Stimulated activated CD4-positive, alpha-beta T cell treated with anti-CD3 and anti-CD28 coated beads, TNF-alpha, amount 100 ng/mL, for 48 hours (primary cell): ENCODE results near the gene ANAPC4.

Source experiments
- DNase-seq, 3 donors: peaks; one replicate each; pipeline ENCODE4 v3.0.0-alpha.2; 2020; ENCODE audit warnings: low read depth in 3 of 3

The ANAPC4 gene

DNA sequence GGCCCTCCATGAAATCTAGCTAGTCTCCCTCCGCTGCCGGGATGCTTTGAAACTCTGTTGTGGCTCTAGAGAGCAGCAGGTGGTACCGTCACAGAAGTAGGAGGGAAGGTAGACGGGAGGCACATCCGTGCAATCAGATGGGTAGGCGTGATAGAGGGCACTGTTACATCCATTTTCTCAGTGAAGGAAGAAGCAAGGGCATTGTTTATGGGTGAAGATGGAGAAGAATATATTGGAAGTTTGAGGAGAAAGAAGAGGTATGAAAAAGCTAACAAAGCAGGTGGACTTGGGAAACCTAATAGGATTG lies 1.3 kb downstream of the ANAPC4 start:
- DNase-seq: no peak

DNA sequence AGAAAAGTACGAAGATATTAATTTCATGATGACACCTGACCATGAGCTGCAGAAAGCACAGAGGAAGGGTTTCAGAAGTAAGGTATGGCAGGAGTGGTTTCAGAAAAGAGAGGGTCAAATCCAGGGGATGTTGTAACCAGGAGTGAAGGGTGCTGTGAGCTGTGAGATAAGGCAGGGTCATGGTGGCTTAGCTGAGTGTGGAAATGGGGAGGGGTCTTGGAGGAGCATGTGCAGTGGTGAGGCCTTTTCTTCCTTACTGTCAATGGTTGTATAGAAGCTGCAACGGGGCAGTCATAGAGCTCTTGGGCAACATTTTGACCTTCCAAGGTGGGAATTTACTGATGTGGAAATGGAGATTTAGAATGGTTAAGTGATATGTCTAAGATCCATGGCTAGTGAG lies 2.5 kb downstream of the ANAPC4 start:
- DNase-seq: no peak

GRCh38 chr4:25383647-25384046 lies 6.6 kb downstream of the ANAPC4 start:
- no peak for DNase-seq

DNA sequence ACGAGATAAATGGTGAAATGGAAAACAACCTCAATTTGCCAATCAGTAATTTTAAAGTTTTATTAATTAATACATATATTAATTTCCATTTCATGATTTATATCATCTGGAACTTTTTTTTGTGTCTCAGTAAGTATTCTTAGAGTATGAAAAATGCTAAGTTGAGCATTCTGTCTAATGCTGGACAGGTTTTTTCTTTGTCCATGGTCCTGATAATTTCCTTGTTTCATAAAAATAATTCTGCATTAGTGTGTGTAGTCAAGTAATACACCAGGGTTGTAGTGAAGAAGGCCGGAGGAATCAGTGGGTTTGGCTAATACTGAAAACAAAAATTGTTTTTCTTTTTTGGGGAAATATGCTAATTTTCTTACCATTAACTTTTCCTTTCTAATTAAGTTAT lies 9.9 kb downstream of the ANAPC4 start:
- DNase-seq: no peak

DNA sequence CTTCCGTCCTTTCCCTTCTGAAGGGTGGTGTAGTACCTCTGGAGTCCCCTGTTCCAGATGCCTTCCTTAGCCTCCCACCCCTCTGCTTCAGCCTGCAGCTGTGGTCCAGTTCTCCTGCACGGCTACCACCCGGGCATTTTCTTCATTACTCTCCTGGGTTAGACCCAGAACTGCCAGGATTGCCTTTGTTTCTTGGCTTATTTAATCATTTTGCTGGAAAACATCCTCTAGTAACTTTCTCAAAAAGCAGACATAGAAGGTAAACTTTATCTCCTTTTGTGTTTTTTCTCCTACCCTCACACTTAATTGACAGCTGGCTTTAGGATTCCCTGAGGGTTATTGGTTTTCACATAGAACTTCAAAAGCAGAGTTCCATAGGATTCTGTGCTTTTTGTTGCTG lies 20.2 kb downstream of the ANAPC4 start:
- no peak for DNase-seq

DNA sequence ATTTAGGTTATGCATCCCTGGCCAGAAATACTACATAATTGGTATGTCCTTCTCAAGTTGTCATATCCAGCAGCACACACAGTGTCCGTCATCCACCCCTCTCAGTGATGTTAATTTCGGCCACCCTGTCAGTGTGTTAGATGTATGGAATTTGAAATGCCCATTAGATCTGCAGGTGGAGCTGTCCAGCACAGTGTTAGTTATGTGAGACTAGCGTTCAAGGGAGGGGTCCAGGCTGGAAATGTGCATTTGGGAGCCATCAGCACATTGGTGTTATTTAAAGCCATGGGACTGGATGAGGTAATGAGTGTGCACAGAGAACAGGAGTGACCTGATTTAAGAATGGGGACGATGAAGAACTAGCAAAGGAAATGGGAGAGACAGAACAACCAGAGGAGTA lies 22.4 kb downstream of the ANAPC4 start:
- DNase-seq: no peak

- DNase-seq: no peak
Measured at GRCh38 chr4:25401066-25401465, 24.0 kb downstream of the ANAPC4 start.

DNA sequence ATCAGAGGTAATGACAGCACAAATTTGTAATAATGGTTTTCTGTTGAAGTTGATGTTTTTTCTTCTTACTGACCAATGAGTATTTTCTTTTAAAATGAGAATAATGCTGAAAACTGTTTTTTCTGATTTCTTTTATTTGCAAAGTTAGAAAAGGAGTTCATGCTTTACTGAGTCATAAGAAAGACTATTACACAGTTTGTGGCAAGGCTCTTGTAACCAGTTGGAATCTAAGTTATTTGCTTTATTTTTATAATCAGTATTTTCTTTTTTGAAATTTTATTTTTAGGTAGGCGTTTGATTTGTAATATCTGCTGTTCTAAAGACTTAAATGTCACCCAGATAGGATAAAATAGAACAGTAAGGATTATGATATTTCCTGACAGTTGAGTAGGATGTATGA lies 25.5 kb downstream of the ANAPC4 start:
- DNase-seq: no peak

DNA sequence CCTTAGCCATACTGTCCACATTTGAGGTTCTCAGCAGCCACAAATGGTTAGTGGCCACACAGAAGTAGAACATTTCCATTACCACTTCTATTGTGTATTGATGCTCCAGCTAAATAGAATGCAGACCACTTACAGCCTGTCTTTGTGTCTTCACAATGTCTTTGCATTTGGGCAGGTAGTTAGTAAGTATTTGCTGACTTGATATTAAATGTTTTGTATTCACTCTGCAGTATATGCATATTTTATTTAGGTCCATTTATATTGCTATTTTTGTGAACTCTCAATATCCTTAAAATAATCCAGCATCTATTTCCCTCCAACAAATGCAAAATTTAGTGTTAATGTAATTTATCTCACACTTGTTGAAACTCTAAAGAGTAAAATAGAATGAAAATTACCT lies 26.6 kb downstream of the ANAPC4 start:
- no peak for DNase-seq

- no peak for DNase-seq
Measured at GRCh38 chr4:25405453-25405852, 28.4 kb downstream of the ANAPC4 start.

DNA sequence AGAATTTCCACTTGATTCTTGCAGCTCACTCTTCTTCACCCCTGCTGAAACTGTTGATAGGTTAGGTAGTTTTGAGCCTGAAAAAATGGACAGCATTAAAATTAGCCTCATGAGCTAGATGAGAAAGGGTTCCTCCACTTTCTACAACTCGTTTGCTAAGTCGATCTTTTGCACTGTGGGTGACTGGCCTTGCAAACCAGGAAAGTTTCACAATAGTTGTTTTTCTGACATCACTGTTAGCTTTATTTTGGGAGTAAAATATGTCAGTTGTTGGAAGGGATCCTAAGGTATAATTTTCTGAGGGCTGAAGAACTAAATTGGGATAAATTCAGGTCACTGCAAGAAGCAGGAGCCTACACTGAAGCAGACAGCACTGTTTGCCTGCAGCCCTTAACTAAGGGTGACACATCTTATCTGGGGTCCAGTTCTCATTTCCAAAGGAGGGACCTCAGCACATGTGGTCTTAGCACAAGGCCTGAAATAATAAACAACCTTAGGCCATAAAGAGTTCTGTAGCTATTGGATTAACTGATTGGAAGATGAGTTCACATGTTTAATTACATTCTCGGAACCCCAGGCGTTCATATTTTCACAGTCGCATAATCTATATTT lies 29.1 kb downstream of the ANAPC4 start:
- no peak for DNase-seq

- DNase-seq: no peak
Measured at GRCh38 chr4:25410820-25411529, 33.9 kb downstream of the ANAPC4 start.

DNA sequence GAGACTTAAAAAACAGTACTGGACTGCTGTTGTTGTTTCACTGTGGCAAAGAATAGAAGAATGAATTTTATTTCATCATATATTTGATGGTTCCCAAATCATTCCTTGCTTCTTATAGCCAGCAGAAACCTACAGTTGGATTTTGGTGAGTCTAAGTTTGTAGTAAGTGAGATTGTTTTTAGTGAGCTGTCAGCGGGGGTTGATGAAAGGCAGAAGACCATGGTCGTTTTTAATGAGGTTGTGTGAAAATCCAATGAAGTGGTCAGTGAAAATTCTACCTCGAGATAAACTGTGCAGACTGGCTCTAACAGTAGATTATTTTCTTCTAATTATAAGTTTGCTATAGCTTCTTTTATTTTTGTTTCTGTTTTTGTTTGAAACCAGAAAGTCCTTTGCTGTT lies 36.2 kb downstream of the ANAPC4 start:
- no peak for DNase-seq

DNA sequence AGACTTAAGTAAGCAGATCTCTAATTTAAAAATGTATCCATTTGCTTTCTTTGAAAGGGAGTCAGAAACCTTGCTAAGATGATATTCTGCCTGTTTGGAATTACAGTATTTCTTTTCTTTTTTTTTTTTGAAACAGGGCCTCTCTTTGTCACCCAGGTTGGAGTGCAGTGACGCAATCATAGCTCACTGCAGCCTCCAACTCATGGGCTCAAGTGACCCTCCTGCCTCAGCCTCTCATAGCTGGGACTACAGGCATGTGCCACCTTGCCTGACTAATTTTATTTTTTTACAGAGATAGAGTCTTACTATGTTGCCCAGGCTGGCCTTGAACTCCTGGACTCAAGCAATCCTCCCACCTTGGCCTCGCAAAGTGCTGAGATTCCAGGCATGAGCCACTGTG lies 40.0 kb downstream of the ANAPC4 start:
- no peak for DNase-seq

DNA sequence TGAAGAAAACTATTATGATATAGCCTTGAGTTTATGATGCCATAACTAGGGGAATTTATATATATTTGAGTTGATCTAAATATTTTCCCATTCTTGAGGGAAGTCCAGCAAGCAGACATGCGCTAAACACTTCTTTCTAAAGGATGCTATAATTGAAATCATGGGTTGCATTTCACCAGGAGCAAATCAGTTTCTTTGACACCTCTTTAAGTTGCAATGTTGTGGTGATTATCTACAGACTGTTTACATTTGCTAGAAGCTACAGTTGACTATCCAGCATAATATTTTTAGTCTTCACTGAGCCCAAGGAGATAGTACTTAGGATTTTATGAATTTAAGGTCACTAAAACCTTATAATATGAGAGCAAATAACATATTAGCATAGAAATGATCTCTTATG lies 43.9 kb downstream of the ANAPC4 start:
- no peak for DNase-seq

DNA sequence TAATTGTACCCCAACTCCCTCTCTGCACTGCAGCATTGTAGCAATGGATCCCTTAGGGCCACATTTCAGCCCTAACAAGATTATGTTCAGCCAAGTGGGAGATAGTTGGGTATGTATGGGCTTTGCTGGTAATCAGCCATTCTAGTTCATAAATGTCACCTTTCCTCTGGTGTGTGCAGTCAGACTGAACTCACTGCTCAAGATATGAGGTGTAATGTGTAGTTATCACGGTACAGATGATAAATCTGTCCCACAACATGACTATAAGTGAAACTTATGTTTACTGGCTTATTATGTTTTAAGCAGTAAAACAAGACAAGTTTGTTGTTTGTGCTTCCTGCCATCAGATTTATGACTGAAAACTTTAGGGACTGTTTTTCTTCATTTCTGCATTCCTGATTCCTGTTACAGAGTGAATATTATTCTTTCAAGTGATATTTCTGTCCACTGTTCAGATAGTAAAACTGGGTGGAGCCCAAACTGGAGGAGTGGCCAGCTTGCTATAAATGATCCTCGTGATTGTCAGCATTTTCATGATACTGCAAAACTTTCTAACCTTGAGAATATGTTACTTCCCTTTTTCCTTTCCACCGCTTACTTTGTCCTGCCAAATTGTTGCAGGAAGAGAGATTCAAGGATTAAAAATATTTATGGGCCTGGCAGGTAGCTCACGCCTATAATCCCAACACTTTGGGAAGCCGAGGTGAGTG lies 44.9 kb downstream of the ANAPC4 start:
- no peak for DNase-seq

GRCh38 chr4:25423548-25423947 lies 46.5 kb downstream of the ANAPC4 start:
- no peak for DNase-seq

DNA sequence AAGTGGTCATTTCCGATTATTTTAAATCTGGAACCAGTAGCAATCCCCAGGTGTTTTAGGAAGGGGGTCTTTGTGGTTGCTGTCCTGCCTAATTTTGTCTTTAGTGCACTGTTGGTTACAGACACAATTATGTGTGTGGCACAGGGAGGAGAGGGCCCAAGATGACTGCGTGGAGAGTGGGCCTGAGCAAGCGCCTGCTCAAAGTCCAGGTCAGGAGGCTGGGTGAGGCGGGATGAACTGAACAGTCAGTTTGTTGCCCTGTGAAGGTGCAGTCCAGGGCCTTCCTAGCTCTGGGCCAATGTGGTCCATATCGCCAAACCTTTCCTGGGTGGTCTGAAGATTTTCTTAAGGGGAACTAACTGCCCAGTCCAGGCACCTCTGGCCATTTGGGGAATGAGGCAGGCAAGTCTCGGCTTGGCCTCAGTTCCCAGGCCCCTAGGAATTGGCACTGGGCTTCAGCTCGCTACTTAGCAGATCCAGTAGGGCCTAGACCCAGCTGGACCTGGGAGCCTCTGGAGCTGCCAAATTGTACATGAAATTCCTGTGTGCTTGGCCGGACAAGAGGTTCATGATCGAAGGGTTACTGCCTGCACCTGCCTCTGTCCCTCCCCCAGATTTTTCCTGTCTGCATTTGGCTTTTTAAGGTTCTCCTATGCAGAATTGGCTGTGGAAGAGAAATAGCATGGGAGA lies 47.6 kb downstream of the ANAPC4 start:
- no peak for DNase-seq

GRCh38 chr4:25425361-25425760 lies 48.3 kb downstream of the ANAPC4 start:
- no peak for DNase-seq

GRCh38 chr4:25427871-25428270 lies 50.8 kb downstream of the ANAPC4 start:
- DNase-seq: no peak

DNA sequence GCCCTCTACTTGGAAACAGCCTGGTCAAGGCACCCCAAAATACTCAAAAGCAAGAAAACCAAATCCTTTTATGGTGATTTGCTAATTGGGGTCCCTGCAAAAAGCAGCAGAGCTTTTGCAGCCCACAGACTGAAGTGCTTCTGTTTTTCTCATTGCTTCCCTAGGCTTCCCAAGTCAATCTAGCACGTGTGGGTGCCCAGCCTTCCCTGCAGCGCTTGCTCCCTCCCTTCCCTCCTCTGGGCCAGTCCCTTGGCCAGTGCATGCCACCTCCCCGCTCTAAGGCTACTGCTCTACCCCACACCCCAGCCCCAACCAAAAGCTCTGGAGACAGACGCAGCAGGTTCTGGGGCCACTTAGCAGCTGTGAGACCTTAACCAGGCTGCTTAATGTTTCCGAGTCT lies 53.6 kb downstream of the ANAPC4 start:
- DNase-seq: no peak

- DNase-seq: no peak
Measured at GRCh38 chr4:25433966-25434827, 57.1 kb downstream of the ANAPC4 start.
